Measurements from ENCODE around the gene SCUBE1. TPM values are rescaled to one million over a fixed set of nuclear protein-coding genes. Genes with fewer than 3 reads are reported as not detected.

The SCUBE1 gene
- total and polyA plus RNA-seq, 2 experiments from 2014 or later, result 0.81 to 3.2 TPM

- H3K79me2 ChIP-seq (replicated peaks; ENCODE audit: insufficient read depth), result no peaks in the 10 kb centered on the region
- no peaks in the 10 kb centered on the region for H4K20me1 ChIP-seq (replicated peaks; ENCODE audit: insufficient read depth)
- TF ChIP-seq EZH2 (IDR thresholded peaks at IDR 0.05; ENCODE audit: low read depth, unreplicated experiment), result no peak
- no peak for TF ChIP-seq JUNB (IDR thresholded peaks at IDR 0.05; ENCODE audit: unreplicated experiment)
- H3K4me2 ChIP-seq, result no peak overlapping the region
- Mint-ChIP-seq H3K27me3 (ENCODE audit: insufficient read depth, low read depth, poor library complexity) (no peaks in the 10 kb centered on the region), H3K4me1 (peaks cover 4% of the 10 kb centered on the region; the same call in 1 of the 3 replicates), H3K36me3 (ENCODE audit: low read depth) (no peaks in the 10 kb centered on the region), H3K4me3 (no peak overlapping the region), H3K9me3 (no peaks in the 10 kb centered on the region), H3K27ac (no peak overlapping the region)
- no peaks in the 10 kb centered on the region for H3K27me3 ChIP-seq (ENCODE audit: insufficient read depth)
- no peak for ATAC-seq
- no peaks in the 10 kb centered on the region for H3F3A ChIP-seq (replicated peaks; ENCODE audit: low read depth)
- no peak overlapping the region for H2AFZ ChIP-seq
- H3K27ac ChIP-seq (ENCODE audit: low read depth), result no peak overlapping the region
- DNase-seq (ENCODE audit: low spot score), result no peak
- H3K4me3 ChIP-seq, result no peak overlapping the region
- no peaks in the 10 kb centered on the region for H3K36me3 ChIP-seq (ENCODE audit: insufficient read depth)
- H3K4me1 ChIP-seq (ENCODE audit: insufficient read depth), result no peaks in the 10 kb centered on the region
- H3K9me2 ChIP-seq (ENCODE audit: insufficient read depth), result no peaks in the 10 kb centered on the region
Measured at GRCh38 chr22:43320943-43321900, 21.9 kb downstream of the SCUBE1 start.

GRCh38 chr22:43319661-43320486 lies 23.3 kb downstream of the SCUBE1 start:
- no peaks in the 10 kb centered on the region for H4K20me1 ChIP-seq (replicated peaks; ENCODE audit: insufficient read depth)
- Mint-ChIP-seq H3K27me3 (ENCODE audit: insufficient read depth, low read depth, poor library complexity) (no peaks in the 10 kb centered on the region), H3K9me3 (no peaks in the 10 kb centered on the region), H3K4me1 (no peaks in the 10 kb centered on the region), H3K27ac (no peak overlapping the region), H3K36me3 (ENCODE audit: low read depth) (no peaks in the 10 kb centered on the region), H3K4me3 (no peak overlapping the region)
- no peaks in the 10 kb centered on the region for H3K36me3 ChIP-seq (ENCODE audit: insufficient read depth)
- no peaks in the 10 kb centered on the region for H3K27me3 ChIP-seq (ENCODE audit: insufficient read depth)
- H3K4me3 ChIP-seq, result no peak overlapping the region
- H3K27ac ChIP-seq (ENCODE audit: low read depth), result no peak overlapping the region
- no peak overlapping the region for H2AFZ ChIP-seq
- no peak overlapping the region for H3K4me2 ChIP-seq
- H3K4me1 ChIP-seq (ENCODE audit: insufficient read depth), result no peaks in the 10 kb centered on the region
- TF ChIP-seq POLR2AphosphoS5 (IDR thresholded peaks at IDR 0.05; ENCODE audit: low read depth), result no peak
- no peaks in the 10 kb centered on the region for H3K9me2 ChIP-seq (ENCODE audit: insufficient read depth)
- ATAC-seq, result no peak
- H3K79me2 ChIP-seq (replicated peaks; ENCODE audit: insufficient read depth), result no peaks in the 10 kb centered on the region
- H3F3A ChIP-seq (replicated peaks; ENCODE audit: low read depth), result no peaks in the 10 kb centered on the region
- DNase-seq (ENCODE audit: low spot score), result no peak

GRCh38 chr22:43317239-43317638 lies 25.9 kb downstream of the SCUBE1 start:
- H3K9me3 Mint-ChIP-seq, result no peaks in the 10 kb centered on the region
- no peaks in the 10 kb centered on the region for H3K9me2 ChIP-seq (ENCODE audit: insufficient read depth)
- H3K27me3 Mint-ChIP-seq (ENCODE audit: insufficient read depth, low read depth, poor library complexity), result no peaks in the 10 kb centered on the region
- DNase-seq (ENCODE audit: low spot score), result no peak
- no peaks in the 10 kb centered on the region for H3K4me1 ChIP-seq (ENCODE audit: insufficient read depth)
- H3K79me2 ChIP-seq (replicated peaks; ENCODE audit: insufficient read depth), result no peaks in the 10 kb centered on the region
- H3K4me3 Mint-ChIP-seq, result no peak overlapping the region
- no peak for ATAC-seq
- H3F3A ChIP-seq (replicated peaks; ENCODE audit: low read depth), result no peaks in the 10 kb centered on the region
- H2AFZ ChIP-seq, result no peak overlapping the region
- peaks cover 5% of the 10 kb centered on the region; the same call in 2 of the 3 replicates for H3K4me1 Mint-ChIP-seq
- no peak overlapping the region for H3K4me2 ChIP-seq
- H3K36me3 ChIP-seq (ENCODE audit: insufficient read depth), result no peaks in the 10 kb centered on the region
- no peak overlapping the region for H3K4me3 ChIP-seq
- no peak overlapping the region for H3K27ac ChIP-seq (ENCODE audit: low read depth)
- no peaks in the 10 kb centered on the region for H3K36me3 Mint-ChIP-seq (ENCODE audit: low read depth)
- H3K27me3 ChIP-seq (ENCODE audit: insufficient read depth), result no peaks in the 10 kb centered on the region
- H4K20me1 ChIP-seq (replicated peaks; ENCODE audit: insufficient read depth), result no peaks in the 10 kb centered on the region
- no peak overlapping the region for H3K27ac Mint-ChIP-seq
- TF ChIP-seq ZNF114 (CRISPR knock-in tag; IDR thresholded peaks at IDR 0.05) (no peak), STAT1 (IDR thresholded peaks at IDR 0.05; ENCODE audit: unreplicated experiment) (no peak), CTCF (conservative IDR thresholded peaks at IDR 0.05; ENCODE audit: low read depth in 2 of 2) (no peak), NANOG (IDR thresholded peaks at IDR 0.05; ENCODE audit: borderline replicate concordance) (no peak), CREB1 (CRISPR knock-in tag; IDR thresholded peaks at IDR 0.05; ENCODE audit: low read depth) (no peak)
